Activated naive CD4-positive, alpha-beta T cell treated with anti-CD3 and anti-CD28 coated beads, Interleukin-2, amount 50 U/mL, for 16 hours (primary cell): ENCODE data around the gene SLC44A2.
A peak's percentile ranks its signal among the peaks of the same experiment; 100 is the strongest.

Source experiments
- DNase-seq: peaks from one replicate; pipeline ENCODE4 v3.0.0-alpha.2; 2020

SLC44A2 gene

DNA sequence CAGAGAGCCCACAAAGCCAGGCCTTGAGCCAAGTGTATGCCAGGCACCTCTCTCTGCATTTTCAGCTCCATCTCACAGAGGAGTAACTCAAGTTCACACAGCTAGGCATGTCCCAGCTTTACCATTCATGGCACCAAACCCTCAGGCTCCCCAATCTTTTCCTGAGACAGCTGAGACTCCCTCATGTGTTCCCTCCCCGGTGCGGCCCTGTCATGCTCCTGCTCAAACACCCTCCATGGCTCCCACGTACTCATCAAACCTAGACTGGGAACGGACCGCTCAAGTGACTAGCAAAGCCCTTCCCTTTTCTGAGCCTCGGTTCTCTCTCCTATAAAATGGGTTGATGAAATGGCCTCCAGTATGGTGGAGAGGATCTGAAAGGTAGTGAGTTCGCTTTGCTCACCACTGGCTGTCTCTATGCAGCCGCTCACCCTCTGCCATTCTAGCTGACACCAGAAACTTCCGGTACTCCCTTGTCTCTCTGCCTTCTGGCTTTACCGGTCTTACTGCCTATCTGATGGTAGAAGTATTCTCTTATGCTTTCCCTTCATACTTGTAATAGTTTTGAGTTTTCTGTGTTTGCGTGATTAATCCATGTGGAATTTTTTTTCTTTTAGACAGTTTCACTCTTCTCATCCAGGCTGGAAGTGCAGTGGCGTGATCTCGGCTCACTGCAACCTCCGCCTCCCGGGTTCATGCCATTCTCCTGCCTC lies 7.8 kb upstream of the SLC44A2 start:
- DNase-seq: no peak

DNA sequence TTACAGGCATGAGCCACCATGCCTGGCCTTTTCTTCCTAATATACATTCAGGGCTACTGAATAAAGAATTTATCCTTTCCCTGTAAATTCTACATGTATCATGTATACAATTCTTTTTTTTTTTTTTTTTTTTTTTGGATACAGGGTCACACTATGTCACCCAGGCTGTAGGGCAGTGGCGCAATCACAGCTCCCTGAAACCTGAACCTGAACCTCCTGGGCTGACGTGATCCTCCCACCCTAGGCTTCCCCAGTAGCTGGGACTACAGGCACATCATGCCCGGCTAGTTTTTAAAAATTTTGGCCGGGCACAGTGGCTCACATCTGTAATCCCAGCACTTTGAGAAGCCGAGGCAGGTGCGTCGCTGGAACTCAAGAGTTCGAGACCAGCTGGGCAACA lies 6.5 kb upstream of the SLC44A2 start:
- no peak for DNase-seq

DNA sequence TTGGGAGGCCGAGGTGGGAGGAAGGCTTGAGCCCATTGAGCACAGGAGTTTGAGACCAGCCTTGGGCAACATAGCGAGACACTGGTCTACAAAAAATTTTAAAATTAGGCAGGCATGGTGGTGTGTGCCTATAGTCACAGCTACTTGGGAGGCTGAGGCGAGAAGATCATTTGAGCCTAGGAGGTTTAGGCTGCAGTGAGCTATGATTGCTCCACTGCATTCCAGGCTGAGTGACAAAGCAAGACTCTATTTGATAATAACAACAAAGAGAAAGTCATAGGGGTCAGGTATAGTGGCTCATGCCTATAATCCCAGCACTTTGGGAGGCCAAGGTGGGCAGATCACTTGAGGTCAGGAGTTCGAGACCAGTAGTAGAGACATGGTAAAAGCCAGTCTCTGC lies 4.6 kb upstream of the SLC44A2 start:
- no peak for DNase-seq

DNA sequence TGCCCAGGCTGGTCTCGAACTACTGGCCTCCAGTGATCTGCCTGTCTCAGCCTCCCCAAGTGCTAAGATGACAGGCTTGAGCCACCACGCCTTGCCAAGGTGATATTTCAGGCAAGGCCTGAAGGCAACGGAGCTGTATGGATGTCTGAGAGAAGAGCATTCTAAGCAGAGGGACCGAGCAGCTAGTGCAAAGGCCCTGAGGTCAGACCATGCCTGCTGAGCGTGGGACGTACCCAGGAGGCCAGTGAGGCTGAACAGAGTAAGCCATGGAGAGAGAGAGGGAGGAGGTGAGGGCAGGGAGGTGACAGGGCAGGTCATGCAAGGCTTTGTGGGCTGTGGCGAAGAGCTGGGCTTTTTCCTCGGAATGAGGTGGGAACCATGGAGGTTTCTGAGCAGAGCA lies 3.4 kb upstream of the SLC44A2 start:
- no peak for DNase-seq

DNA sequence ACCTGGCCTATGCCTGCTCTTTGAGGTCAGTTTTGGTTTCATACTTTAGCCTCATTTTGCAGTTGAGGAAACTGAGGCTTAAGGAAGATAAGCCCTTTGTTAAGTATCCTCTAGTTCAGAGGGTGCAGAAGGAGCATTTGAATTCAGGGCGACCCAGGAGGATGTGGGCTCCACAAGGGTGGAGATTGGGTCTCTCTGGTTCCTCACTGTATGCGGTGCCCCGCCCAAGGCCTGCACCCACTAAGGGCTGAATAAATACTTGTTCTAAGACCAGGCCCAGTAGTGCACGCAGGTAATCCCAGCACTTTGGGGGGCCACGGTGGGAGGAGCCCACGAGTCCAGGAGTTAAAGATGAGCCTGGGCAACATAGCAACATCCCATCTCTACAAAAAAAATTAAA lies 768 bp upstream of the SLC44A2 start:
- no peak for DNase-seq

DNA sequence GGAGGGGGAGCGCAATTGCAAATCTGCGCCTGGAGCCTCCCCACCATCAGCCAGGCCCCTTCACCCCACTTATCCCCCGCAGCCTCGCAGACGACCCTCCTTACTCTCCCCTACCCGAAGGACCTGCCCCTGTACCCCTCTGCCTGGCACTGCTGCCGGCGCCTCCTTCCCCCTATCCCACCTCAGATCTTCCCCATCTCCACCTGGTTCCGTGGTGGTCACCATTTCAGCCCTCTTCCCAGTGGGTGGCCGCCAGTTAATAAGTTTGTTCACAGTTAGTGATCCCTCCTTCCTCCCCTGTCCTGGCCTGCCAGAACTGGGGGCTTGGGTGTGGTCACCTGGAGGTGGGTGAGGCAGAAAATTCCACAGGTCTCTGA lies 397 bp downstream of the SLC44A2 start:
- DNase-seq: no peak

DNA sequence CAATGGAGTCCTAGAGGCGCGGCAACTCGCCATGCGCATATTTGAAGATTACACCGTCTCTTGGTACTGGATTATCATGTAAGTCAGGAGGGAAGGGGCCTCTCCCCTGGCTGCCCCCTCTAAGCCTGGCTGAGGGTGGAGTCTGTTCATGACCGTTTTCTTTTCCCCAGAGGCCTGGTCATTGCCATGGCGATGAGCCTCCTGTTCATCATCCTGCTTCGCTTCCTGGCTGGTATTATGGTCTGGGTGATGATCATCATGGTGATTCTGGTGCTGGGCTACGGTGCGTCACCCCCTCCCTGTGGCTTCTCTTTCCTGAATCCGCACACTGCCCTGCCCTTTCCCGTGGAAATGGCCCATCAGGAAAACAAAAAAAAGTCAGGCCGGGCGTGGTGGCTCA lies 6.5 kb downstream of the SLC44A2 start:
- no peak for DNase-seq

DNA sequence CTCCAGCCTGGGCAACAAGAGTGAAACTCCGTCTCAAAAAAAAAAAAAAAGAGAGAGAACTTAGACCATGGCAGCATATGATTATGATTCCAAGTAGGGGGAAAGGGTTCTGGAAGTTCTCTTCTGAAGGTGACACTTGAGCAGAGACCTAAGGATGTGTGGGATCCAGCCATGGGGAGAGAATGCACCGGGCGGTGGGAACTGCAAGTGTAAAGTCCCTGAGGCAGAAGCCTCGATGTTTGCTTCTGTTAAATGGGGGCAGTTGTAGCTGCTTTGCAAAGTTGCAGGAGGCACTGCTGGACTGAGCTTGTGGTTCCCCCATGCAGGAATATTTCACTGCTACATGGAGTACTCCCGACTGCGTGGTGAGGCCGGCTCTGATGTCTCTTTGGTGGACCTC lies 9.1 kb downstream of the SLC44A2 start:
- no peak for DNase-seq

DNA sequence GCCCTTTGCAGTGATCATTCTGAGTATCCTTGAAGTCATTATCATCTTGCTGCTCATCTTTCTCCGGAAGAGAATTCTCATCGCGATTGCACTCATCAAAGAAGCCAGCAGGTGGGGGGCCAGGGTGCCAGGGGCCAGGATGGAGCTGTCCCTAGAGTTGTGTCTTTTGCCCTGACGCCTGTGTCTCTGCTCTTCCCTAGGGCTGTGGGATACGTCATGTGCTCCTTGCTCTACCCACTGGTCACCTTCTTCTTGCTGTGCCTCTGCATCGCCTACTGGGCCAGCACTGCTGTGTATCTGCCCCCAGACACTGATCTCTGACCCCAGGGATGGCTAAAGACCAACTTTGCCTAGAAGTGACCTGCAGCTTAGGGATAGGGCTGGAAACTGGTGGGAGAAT lies 9.6 kb downstream of the SLC44A2 start:
- DNase-seq: no peak

DNA sequence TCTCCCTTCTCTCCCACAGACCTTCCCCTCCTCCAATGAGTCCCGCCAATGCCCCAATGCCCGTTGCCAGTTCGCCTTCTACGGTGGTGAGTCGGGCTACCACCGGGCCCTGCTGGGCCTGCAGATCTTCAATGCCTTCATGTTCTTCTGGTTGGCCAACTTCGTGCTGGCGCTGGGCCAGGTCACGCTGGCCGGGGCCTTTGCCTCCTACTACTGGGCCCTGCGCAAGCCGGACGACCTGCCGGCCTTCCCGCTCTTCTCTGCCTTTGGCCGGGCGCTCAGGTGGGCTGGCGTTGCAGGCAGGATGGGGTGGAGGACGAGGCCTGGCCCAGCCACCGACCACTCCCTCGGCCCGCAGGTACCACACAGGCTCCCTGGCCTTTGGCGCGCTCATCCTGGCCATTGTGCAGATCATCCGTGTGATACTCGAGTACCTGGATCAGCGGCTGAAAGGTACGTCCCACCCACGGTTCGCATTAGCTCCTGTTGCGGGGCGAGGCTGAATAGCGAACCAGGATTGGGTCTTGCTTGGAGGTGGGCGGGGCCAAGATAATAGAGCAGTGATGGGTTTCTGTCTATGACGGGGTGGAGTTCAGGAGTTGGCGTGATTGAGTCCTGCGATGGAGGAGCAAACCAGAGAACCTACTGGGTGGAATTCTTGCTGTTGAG lies 11.1 kb downstream of the SLC44A2 start:
- no peak for DNase-seq

DNA sequence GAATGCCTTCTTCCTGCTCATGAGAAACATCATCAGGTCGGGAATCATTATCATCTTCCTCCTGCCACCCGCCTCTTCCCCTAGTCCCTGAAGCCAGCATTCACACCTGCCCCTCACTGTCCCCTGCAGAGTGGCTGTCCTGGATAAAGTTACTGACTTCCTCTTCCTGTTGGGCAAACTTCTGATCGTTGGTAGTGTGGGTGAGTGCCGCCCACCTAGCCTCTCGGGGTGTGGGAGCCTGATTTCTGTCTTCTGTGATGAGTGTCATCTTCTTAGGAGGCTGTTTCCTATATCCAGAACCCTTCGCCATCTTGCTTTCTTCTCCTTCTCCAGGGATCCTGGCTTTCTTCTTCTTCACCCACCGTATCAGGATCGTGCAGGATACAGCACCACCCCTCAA lies 12.5 kb downstream of the SLC44A2 start:
- no peak for DNase-seq

DNA sequence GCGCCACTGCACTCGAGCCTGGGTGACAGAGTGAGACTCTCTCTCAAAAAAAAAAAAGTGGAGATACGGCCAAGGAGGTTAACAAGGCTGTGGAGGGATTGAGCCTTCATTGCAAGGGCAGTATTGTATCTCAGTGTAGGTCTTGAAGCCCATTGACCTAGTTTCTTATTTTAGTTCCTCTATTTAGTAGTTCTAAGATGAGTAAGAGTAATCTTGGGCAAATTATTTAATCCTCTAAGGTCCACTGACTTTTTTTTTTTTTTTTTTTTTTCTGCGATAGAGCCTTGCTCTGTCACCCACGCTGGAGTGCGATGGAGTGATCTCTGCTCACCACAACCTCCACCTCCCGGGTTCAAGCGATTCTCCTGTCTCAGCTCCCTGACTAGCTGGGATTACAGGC lies 14.5 kb downstream of the SLC44A2 start:
- no peak for DNase-seq

DNA sequence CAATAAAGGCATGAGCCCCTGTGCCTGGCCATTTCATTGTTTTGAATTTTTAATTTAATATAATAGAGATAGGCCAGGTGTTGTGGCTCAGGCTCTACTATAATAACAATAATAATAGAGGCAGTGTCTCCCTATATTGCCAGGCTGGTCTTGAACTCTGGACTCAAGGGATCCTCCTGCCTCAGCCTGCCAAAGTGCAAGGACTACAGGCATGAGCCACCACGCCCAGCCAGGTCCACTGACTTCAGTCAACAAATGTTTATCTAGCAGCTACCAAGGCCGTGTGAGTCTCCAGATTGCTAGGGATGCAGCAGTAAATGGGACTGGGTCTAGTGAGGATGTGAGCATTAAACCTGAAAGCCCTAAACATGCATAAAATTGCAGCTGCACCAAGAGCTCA lies 15.0 kb downstream of the SLC44A2 start:
- DNase-seq: no peak

DNA sequence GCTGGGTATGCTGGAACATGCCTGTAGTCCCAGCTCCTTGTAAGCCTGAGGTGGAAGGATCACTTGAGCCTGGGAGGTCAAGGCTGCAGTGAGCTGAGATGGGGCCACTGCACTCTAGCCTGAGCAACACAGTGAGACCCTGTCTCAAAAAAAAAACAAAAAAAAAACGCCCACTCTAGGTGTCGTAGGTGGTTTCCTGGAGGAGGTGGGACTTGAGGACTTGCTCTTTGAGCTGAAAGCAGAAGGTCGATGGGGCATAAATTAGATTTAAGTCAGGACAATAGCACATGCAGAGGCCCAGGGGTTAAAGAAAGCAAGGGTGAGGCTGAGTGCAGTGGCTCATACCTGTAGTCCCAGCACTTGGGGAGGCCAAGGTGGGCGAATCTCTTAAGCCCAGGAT lies 15.9 kb downstream of the SLC44A2 start:
- no peak for DNase-seq

DNA sequence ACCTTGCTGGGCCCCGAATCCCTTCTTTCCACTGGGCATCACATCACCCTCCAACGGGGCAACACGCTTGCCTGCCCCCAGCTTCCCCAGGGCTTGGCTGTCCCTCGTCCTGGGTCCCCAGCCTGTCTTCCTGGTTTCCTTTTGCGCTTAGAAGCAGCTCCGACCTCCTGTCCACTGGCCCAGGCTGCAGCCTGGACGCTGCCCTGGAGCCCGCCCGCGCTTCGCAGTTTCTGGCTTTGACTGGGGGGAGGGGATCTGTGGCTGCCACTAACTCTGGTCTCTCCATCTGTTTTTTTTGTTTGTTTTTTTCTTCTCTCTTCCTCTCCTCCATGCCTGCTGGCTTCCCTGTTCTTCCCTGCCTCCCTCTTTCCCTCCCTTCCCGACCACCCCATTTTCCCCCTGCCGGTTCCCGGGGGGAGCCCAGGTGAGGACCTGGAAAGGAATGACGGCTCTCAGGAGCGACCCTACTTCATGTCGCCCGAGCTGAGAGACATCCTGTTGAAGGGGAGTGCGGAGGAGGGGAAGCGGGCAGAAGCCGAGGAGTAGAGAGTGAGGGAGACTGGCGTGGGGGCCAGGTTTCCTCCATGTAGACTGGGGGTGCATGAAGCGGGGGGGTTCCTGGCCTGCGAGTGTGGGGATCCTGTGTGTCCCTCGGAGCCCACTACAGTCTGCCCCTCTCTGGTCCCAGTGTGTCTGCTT lies 17.3 kb downstream of the SLC44A2 start:
- DNase-seq: no peak

DNA sequence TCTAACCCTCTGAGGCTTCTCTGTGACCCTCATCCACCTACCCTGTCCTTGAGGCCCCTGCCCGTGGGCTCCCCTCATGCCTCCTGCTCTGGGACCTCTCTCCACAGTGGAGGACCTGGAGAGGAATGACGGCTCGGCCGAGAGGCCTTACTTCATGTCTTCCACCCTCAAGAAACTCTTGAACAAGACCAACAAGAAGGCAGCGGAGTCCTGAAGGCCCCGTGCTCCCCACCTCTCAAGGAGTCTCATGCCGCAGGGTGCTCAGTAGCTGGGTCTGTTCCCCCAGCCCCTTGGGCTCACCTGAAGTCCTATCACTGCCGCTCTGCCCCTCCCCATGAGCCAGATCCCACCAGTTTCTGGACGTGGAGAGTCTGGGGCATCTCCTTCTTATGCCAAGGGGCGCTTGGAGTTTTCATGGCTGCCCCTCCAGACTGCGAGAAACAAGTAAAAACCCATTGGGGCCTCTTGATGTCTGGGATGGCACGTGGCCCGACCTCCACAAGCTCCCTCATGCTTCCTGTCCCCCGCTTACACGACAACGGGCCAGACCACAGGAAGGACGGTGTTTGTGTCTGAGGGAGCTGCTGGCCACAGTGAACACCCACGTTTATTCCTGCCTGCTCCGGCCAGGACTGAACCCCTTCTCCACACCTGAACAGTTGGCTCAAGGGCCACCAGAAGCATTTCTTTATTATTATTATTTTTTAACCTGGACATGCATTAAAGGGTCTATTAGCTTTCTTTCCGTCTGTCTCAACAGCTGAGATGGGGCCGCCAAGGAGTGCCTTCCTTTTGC lies 18.0 kb downstream of the SLC44A2 start:
- DNase-seq: no peak

DNA sequence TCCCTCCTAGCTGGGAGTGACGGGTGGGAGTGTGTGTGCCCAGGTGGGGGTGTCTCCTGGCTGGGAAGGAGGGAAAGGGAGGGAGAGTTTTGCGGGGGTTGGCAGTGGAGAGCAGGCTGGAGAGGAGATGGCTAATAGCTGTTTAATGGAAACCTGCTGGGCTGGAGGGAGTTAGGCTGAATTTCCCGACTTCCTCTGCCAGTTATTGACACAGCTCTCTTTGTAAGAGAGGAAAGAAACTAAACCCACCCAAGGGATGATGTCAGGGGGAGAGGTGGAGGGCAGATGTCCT lies 18.6 kb downstream of the SLC44A2 start:
- no peak for DNase-seq

DNA sequence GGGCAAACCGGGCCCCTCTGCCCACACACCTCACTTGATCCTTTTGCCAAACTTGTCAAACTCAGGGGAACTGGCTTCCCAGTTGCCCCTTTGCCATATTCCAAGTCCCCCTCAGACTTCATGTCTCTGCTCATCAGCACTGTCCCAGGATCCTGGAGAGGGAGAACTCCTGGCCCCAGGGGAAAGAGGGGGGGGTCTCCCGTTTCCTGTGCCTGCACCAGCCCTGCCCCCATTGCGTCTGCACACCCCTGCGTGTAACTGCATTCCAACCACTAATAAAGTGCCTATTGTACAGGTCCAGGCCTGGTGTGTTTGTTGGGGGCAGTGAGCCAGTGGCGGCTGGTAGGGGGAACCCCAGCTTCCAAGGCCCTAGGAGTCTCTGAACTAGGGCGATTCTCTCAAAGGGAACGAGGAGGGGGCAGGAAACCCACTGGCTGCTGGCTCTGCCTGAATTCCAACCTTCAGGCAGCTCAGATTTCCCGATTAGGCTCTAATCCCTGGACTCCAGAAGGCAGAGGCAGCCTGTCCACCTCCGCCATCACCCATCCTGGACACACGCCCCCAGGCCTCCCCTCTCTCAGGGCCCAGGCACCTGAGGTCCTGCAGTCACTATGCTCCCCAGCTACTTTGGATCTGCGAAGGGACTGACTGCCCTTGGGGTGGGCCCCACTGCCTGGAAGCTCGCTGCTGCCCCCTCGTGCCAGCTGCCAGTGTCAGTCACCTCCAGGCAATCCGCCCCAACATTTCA lies 19.1 kb downstream of the SLC44A2 start:
- peak; percentile 89 for DNase-seq

DNA sequence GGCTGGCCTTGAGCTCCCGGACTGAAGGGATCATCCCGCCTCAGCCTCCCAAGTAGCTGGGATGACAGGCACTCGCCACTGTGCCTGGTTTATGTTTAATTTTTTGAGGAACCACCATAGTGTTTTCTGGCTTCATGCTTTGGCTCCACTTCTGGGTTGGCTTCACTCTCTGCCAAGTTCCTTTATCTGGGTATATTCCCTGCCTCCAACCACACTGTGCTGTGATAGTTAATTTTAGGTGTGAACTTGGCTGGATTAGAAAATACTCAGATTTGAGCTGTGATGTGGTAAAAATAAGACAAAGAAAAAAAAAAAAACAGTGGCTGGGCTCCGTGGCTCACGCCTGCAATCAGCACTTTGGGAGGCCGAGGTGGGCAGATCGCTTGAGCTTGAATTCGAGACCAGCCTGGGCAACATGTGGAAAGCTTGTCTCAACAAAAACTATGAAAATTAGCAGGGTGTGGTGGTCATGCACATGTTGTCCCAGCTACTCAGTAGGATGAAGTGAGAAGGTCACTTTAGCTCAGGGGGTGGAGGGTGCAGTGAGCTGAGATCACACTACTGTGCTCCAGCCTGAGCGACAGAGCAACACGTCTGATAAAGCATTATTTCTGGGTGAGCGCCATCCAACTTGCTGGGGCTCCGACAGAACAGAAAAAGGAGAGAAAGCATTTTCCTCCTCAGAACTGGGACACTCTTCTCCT lies 21.3 kb downstream of the SLC44A2 start:
- DNase-seq: no peak

DNA sequence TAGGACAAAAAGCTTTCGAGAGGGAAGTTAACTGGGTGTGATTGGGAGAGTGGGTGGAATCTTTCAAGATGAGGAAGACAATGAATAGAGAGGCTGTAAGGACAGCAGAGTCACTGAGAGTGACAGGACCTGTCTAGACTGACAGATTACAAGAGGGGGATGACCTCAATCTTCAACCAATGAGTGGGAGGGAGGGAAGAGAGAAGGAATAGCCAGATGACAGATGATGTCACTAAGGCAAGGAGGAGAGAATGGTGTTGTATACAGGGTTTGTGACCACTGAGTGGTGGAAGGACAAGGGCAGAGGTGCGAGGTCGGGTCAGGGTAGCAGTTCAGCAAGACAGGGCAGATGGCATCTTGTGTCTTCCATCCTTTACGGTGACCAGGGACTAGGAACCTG lies 23.0 kb downstream of the SLC44A2 start:
- DNase-seq: no peak

DNA sequence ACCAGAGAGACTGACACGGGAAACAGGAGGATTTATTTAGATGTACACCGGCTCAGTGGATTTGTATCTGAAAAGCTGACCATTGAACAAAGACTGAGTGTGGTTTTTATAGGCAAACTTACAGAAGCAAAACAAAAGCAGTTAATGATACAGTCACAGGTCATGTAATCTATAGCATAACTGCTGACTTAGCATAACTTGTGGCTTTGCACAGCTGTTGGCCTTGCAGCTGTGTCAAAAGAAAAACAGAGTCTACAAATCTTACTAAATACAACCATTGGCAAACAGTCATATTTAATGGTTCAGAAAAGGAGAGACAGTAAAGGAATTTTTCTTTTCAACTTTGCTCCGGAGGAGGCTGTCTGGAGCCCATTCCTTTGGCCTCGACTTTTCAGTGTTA lies 26.5 kb downstream of the SLC44A2 start:
- DNase-seq: no peak

DNA sequence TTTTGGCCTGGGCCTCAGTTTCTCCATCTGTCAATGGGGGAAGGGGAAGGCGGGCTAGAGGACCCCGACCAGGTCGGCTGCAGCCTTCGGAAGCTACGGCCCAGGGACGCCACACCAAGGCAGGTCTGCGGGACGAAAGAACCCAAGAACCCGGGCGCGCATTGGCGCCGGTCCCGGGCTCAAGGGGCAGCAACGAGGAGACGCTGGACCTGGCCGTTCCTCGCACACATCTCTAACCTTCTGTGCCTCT lies 28.1 kb downstream of the SLC44A2 start:
- no peak for DNase-seq
